ENCODE data around the gene HMCN2. TPM values are rescaled to one million over a fixed set of nuclear protein-coding genes. Genes with fewer than 3 reads are reported as not detected.

The HMCN2 gene
- total RNA-seq, 4 donors from 2014 or later: 24.8 to 61.7 (median 36.1) TPM

- Histone ChIP-seq H3K4me1 (peaks cover 0 to 4% (median 0%) of the 10 kb centered on the region in 4 donors), H3K9me3 (no peaks in the 10 kb centered on the region), H3K27me3 (no peaks in the 10 kb centered on the region), H3K4me3 (no peak overlapping the region), H3K36me3 (no peaks in the 10 kb centered on the region), H3K27ac (peak overlapping the region in 3 of 4 donors; percentile 0 to 46 (median 39))
- no peak for DNase-seq
- no peak for TF ChIP-seq CTCF (IDR thresholded peaks at IDR 0.05)
- TF ChIP-seq POLR2A (IDR thresholded peaks at IDR 0.05): no peak
Measured at GRCh38 chr9:130303613-130304055, 38.1 kb downstream of the HMCN2 start.

GRCh38 chr9:130304116-130304515 lies 38.6 kb downstream of the HMCN2 start:
- H3K36me3 ChIP-seq: no peaks in the 10 kb centered on the region
- TF ChIP-seq POLR2A (IDR thresholded peaks at IDR 0.05) (no peak), CTCF (IDR thresholded peaks at IDR 0.05) (no peak)
- DNase-seq: no peak
- H3K27ac ChIP-seq: peak overlapping the region in 1 of 4 donors; percentile 42
- H3K27me3 ChIP-seq: no peaks in the 10 kb centered on the region
- no peaks in the 10 kb centered on the region for H3K9me3 ChIP-seq
- H3K4me1 ChIP-seq: peaks cover 0 to 4% (median 0%) of the 10 kb centered on the region in 4 donors
- H3K4me3 ChIP-seq: no peak overlapping the region

- H3K9me3 ChIP-seq: no peaks in the 10 kb centered on the region
- no peak for DNase-seq
- no peaks in the 10 kb centered on the region for H3K27me3 ChIP-seq
- TF ChIP-seq CTCF (IDR thresholded peaks at IDR 0.05) (no peak), POLR2A (IDR thresholded peaks at IDR 0.05) (no peak)
- H3K4me3 ChIP-seq: no peak overlapping the region
- H3K4me1 ChIP-seq: peaks cover 0 to 4% (median 0%) of the 10 kb centered on the region in 4 donors
- H3K36me3 ChIP-seq: no peaks in the 10 kb centered on the region
- H3K27ac ChIP-seq: peak overlapping the region in 3 of 4 donors; percentile 8 to 42 (median 13)
Measured at GRCh38 chr9:130304643-130305042, 39.1 kb downstream of the HMCN2 start.

- Histone ChIP-seq H3K4me3 (no peak overlapping the region), H3K27me3 (no peaks in the 10 kb centered on the region), H3K9me3 (no peaks in the 10 kb centered on the region), H3K4me1 (peaks cover 0 to 4% (median 0%) of the 10 kb centered on the region in 4 donors), H3K36me3 (no peaks in the 10 kb centered on the region), H3K27ac (peak overlapping the region in 1 of 4 donors; percentile 19)
- DNase-seq: no peak
- TF ChIP-seq POLR2A (IDR thresholded peaks at IDR 0.05): no peak
Measured at GRCh38 chr9:130305381-130305780, 39.8 kb downstream of the HMCN2 start.

GRCh38 chr9:130306823-130307666 lies 41.5 kb downstream of the HMCN2 start:
- no peaks in the 10 kb centered on the region for H3K4me1 ChIP-seq
- TF ChIP-seq CTCF (IDR thresholded peaks at IDR 0.05): no peak
- no peak for TF ChIP-seq POLR2A (IDR thresholded peaks at IDR 0.05)
- no peaks in the 10 kb centered on the region for H3K36me3 ChIP-seq
- DNase-seq: no peak
- no peak overlapping the region for H3K27ac ChIP-seq
- no peaks in the 10 kb centered on the region for H3K27me3 ChIP-seq
- H3K4me3 ChIP-seq: no peak overlapping the region
- H3K9me3 ChIP-seq: no peaks in the 10 kb centered on the region

- no peak overlapping the region for H3K4me3 ChIP-seq
- DNase-seq: no peak
- no peaks in the 10 kb centered on the region for H3K9me3 ChIP-seq
- H3K36me3 ChIP-seq: no peaks in the 10 kb centered on the region
- H3K4me1 ChIP-seq: no peaks in the 10 kb centered on the region
- H3K27me3 ChIP-seq: no peaks in the 10 kb centered on the region
- no peak for TF ChIP-seq CTCF (IDR thresholded peaks at IDR 0.05)
- TF ChIP-seq POLR2A (IDR thresholded peaks at IDR 0.05): no peak
- no peak overlapping the region for H3K27ac ChIP-seq
Measured at GRCh38 chr9:130307667-130307943, 42.0 kb downstream of the HMCN2 start.
